Activated CD4-positive, alpha-beta T cell treated with anti-CD3 and anti-CD28 coated beads for 36 hours (primary cell): ENCODE data around the gene ADCY9. TPM values are rescaled to one million over a fixed set of nuclear protein-coding genes. Genes with fewer than 3 reads are reported as not detected.
"Not testable (repeated sequence)": the region's sequence is repeated elsewhere in the genome, so short reads cannot be mapped to it uniquely, and the experiment has no call there.

Experiments
- ATAC-seq: fragments of 200-7000 bp; cut with Tn5 transposase; one replicate; pipeline ENCODE4 v1.10.0; 2021; ENCODE audit warnings: mild to moderate bottlenecking, moderate library complexity
- CTCF ChIA-PET: fragments of 350-600 bp; sonication (Branson Sonifier 250); formaldehyde crosslinking; loops from one replicate; lab custom pipeline; 2021; ENCODE audit warnings: antibody characterized with exemption; lab: Charles Lee
- POLR2A ChIA-PET: fragments of 350-600 bp; sonication (Branson Sonifier 250); formaldehyde crosslinking; loops from one replicate; lab custom pipeline; 2021; ENCODE audit warnings: antibody characterized with exemption, inconsistent platforms; lab: Charles Lee
- DNase-seq: peaks from one replicate; pipeline ENCODE4 v3.0.0-alpha.2; 2020
- H3K27ac Mint-ChIP-seq: one replicate; pipeline ENCODE4 v1.8.0; 2021; ENCODE audit warnings: mixed read lengths
- H3K27me3 Mint-ChIP-seq: one replicate; pipeline ENCODE4 v1.8.0; 2021; ENCODE audit warnings: mixed read lengths
- H3K36me3 Mint-ChIP-seq: one replicate; pipeline ENCODE4 v1.8.0; 2021; ENCODE audit warnings: low read depth, mixed read lengths
- H3K4me1 Mint-ChIP-seq: one replicate; pipeline ENCODE4 v1.8.0; 2021; ENCODE audit warnings: mixed read lengths
- H3K4me3 Mint-ChIP-seq: one replicate; pipeline ENCODE4 v1.8.0; 2021; ENCODE audit warnings: mild to moderate bottlenecking, moderate library complexity, mixed read lengths
- H3K9me3 Mint-ChIP-seq: one replicate; pipeline ENCODE4 v1.8.0; 2021; ENCODE audit warnings: low read depth, mixed read lengths
- intact Hi-C, 2 experiments: fragments of 100-400 bp; cut with DNase I in 1 of 2; cut with micrococcal nuclease in 1 of 2; formaldehyde crosslinking; loops; one replicate each; pipeline versions ENCODE4 v1.14.2 to v1.15.1; 2022 to 2024; cut with DNase I, micrococcal nuclease
- total RNA-seq, 2 experiments: library from RNA; stranded (reverse); gene quantifications; one replicate each; pipeline ENCODE4 v1.2.3, GENCODE V29; 2021

The ADCY9 gene
- total RNA-seq, 2 experiments from 2014 or later, result 5.3 to 6.2 TPM

GRCh38 chr16:3952737-3953131 lies 163.5 kb downstream of the ADCY9 start:
- no peaks in the 10 kb centered on the region for H3K9me3 Mint-ChIP-seq
- H3K4me1 Mint-ChIP-seq, result no peaks in the 10 kb centered on the region
- ChIA-PET POLR2A (interaction anchor here (0.7 kb wide), 1 partner anchor 208 kb away, joined by 4 read pairs; no protein-coding TSS in a partner anchor), CTCF (interaction anchor here (0.7 kb wide), 1 partner anchor 14 kb away, joined by 3 read pairs; no protein-coding TSS in a partner anchor)
- no peaks in the 10 kb centered on the region for H3K36me3 Mint-ChIP-seq
- DNase-seq (no peak), ATAC-seq (no peak)
- H3K27me3 Mint-ChIP-seq, result peaks cover 22% of the 10 kb centered on the region
- H3K4me3 Mint-ChIP-seq, result no peak overlapping the region
- H3K27ac Mint-ChIP-seq, result no peak overlapping the region
- intact Hi-C loops, result no loop called here

GRCh38 chr16:3951861-3952736 lies 164.1 kb downstream of the ADCY9 start:
- H3K4me3 Mint-ChIP-seq, result no peak overlapping the region
- CTCF ChIA-PET, result interaction anchor here (0.7 kb wide), 1 partner anchor 13 kb away, joined by 3 read pairs; no protein-coding TSS in a partner anchor

GRCh38 chr16:3951380-3951779 lies 164.9 kb downstream of the ADCY9 start:
- intact Hi-C loops, H3K36me3 Mint-ChIP-seq, H3K4me3 Mint-ChIP-seq, POLR2A ChIA-PET, H3K27ac Mint-ChIP-seq, DNase-seq, H3K4me1 Mint-ChIP-seq, ATAC-seq, H3K9me3 Mint-ChIP-seq, CTCF ChIA-PET: not testable (repeated sequence)
- peaks cover 15% of the 10 kb centered on the region for H3K27me3 Mint-ChIP-seq

More at GRCh38 chr16:3951861-3952736, 164.1 kb downstream of the ADCY9 start:
- H3K27ac Mint-ChIP-seq, result no peak overlapping the region
- DNase-seq, result no peak
- no peaks in the 10 kb centered on the region for H3K9me3 Mint-ChIP-seq
- intact Hi-C loops, result no loop called here
- no peak for ATAC-seq
- H3K36me3 Mint-ChIP-seq, result no peaks in the 10 kb centered on the region
- POLR2A ChIA-PET, result interaction anchor here (0.7 kb wide), 1 partner anchor 208 kb away, joined by 4 read pairs; no protein-coding TSS in a partner anchor
- H3K27me3 Mint-ChIP-seq, result peaks cover 18% of the 10 kb centered on the region
- no peaks in the 10 kb centered on the region for H3K4me1 Mint-ChIP-seq

GRCh38 chr16:3950343-3951193 lies 165.7 kb downstream of the ADCY9 start:
- Mint-ChIP-seq H3K9me3 (no peaks in the 10 kb centered on the region), H3K27ac (no peak overlapping the region), H3K4me1 (no peaks in the 10 kb centered on the region), H3K27me3 (peaks cover 13% of the 10 kb centered on the region), H3K4me3 (no peak overlapping the region), H3K36me3 (no peaks in the 10 kb centered on the region)
- ChIA-PET CTCF (interaction anchor here (1.2 kb wide), 1 partner anchor 12 kb away, joined by 5 read pairs; no protein-coding TSS in a partner anchor), POLR2A (no interaction called here)
- DNase-seq (no peak), ATAC-seq (no peak)
- intact Hi-C loops, result no loop called here

- POLR2A ChIA-PET, result no interaction called here
Observed at GRCh38 chr16:3949946-3950342, 166.3 kb downstream of the ADCY9 start.

GRCh38 chr16:3949287-3949686 lies 167.0 kb downstream of the ADCY9 start:
- H3K9me3 Mint-ChIP-seq, result no peaks in the 10 kb centered on the region
- intact Hi-C loops, result no loop called here
- DNase-seq, result no peak
- CTCF ChIA-PET, result interaction anchor here (1.2 kb wide), 1 partner anchor 10 kb away, joined by 5 read pairs; no protein-coding TSS in a partner anchor
- POLR2A ChIA-PET, result no interaction called here
- no peak overlapping the region for H3K4me3 Mint-ChIP-seq
- no peak overlapping the region for H3K27ac Mint-ChIP-seq
- no peaks in the 10 kb centered on the region for H3K36me3 Mint-ChIP-seq
- no peaks in the 10 kb centered on the region for H3K4me1 Mint-ChIP-seq
- ATAC-seq, result no peak
- peaks cover 8% of the 10 kb centered on the region for H3K27me3 Mint-ChIP-seq

More at GRCh38 chr16:3949946-3950342, 166.3 kb downstream of the ADCY9 start:
- Mint-ChIP-seq H3K27ac (no peak overlapping the region), H3K27me3 (peaks cover 13% of the 10 kb centered on the region), H3K9me3 (no peaks in the 10 kb centered on the region), H3K36me3 (no peaks in the 10 kb centered on the region), H3K4me3 (no peak overlapping the region), H3K4me1 (no peaks in the 10 kb centered on the region)
- DNase-seq (no peak), ATAC-seq (no peak)
- intact Hi-C loops, result no loop called here
- CTCF ChIA-PET, result interaction anchor here (1.2 kb wide), 1 partner anchor 11 kb away, joined by 5 read pairs; no protein-coding TSS in a partner anchor

- Mint-ChIP-seq H3K9me3 (no peaks in the 10 kb centered on the region), H3K4me1 (no peaks in the 10 kb centered on the region), H3K4me3 (no peak overlapping the region), H3K27ac (no peak overlapping the region), H3K27me3 (peaks cover 5% of the 10 kb centered on the region), H3K36me3 (no peaks in the 10 kb centered on the region)
- POLR2A ChIA-PET, result no interaction called here
- CTCF ChIA-PET, result interaction anchor here (2.2 kb wide), 1 partner anchor 9 kb away, joined by 12 read pairs; no protein-coding TSS in a partner anchor
- no peak for DNase-seq
- no peak for ATAC-seq
- intact Hi-C loops, result no loop called here
Observed at GRCh38 chr16:3948378-3948995, 167.8 kb downstream of the ADCY9 start.

- no peak for ATAC-seq
- Mint-ChIP-seq H3K4me1 (no peaks in the 10 kb centered on the region), H3K27me3 (peaks cover 4% of the 10 kb centered on the region), H3K36me3 (no peaks in the 10 kb centered on the region), H3K27ac (no peak overlapping the region), H3K4me3 (no peak overlapping the region), H3K9me3 (no peaks in the 10 kb centered on the region)
- no peak for DNase-seq
- intact Hi-C loops, result no loop called here
- ChIA-PET CTCF (interaction anchor here (2.2 kb wide), 1 partner anchor 8 kb away, joined by 12 read pairs; no protein-coding TSS in a partner anchor), POLR2A (interaction anchor here (1.6 kb wide), 1 partner anchor 17 kb away, joined by 3 read pairs; no protein-coding TSS in a partner anchor)
Observed at GRCh38 chr16:3946604-3947180, 169.6 kb downstream of the ADCY9 start.

GRCh38 chr16:3945751-3946603 lies 170.3 kb downstream of the ADCY9 start:
- ChIA-PET CTCF (interaction anchor here (0.6 kb wide), 1 partner anchor 47 kb away, joined by 3 read pairs; no protein-coding TSS in a partner anchor), POLR2A (interaction anchor here (1.6 kb wide), 1 partner anchor 18 kb away, joined by 3 read pairs; no protein-coding TSS in a partner anchor)

GRCh38 chr16:3944457-3944856 lies 171.8 kb downstream of the ADCY9 start:
- ATAC-seq, H3K36me3 Mint-ChIP-seq, H3K9me3 Mint-ChIP-seq, POLR2A ChIA-PET, CTCF ChIA-PET, H3K27me3 Mint-ChIP-seq, H3K4me3 Mint-ChIP-seq, H3K4me1 Mint-ChIP-seq, H3K27ac Mint-ChIP-seq, DNase-seq, intact Hi-C loops: not testable (repeated sequence)

More at GRCh38 chr16:3945751-3946603, 170.3 kb downstream of the ADCY9 start:
- Mint-ChIP-seq H3K36me3 (no peaks in the 10 kb centered on the region), H3K9me3 (no peaks in the 10 kb centered on the region), H3K27me3 (peaks cover 2% of the 10 kb centered on the region), H3K27ac (no peak overlapping the region), H3K4me1 (no peaks in the 10 kb centered on the region), H3K4me3 (no peak overlapping the region)
- no peak for DNase-seq
- ATAC-seq, result no peak
- intact Hi-C loops, result no loop called here
